GM12865 (cell line): ENCODE measurements around the gene ZNF687.

Experiments
- DNase-seq: peaks from one replicate; pipeline ENCODE4 v3.0.0; 2010; ENCODE audit warnings: low read depth
- H3K4me3 ChIP-seq: 2 replicates; pipeline ENCODE4 v1.5.1; 2011; ENCODE audit warnings: mild to moderate bottlenecking, low read depth, low read length, control low read depth
- CTCF ChIP-seq: IDR thresholded peaks from 2 replicates; pipeline ENCODE4 v1.5.1; 2011; ENCODE audit warnings: low read length, control low read depth, low read depth, inconsistent platforms; ENCODE audit not compliant: insufficient read depth; ENCODE audit errors: missing control alignments

Gene ZNF687

GRCh38 chr1:151326619-151327222 lies 44.6 kb downstream of the ZNF687 start:
- peak overlapping the region; percentile 100 for H3K4me3 ChIP-seq
- no peak for TF ChIP-seq CTCF
- peak; percentile 72 for DNase-seq

GRCh38 chr1:151327223-151327902 lies 45.3 kb downstream of the ZNF687 start, which contains the start of gene PI4KB:
PI4KB (minus strand) TSS chr1:151327416; CDS start chr1:151316481, 10,935 bp downstream.
- TF ChIP-seq CTCF = no peak
- H3K4me3 ChIP-seq = peak within 1 kb of the TSS; percentile 100
- peak; percentile 98 for DNase-seq

- TF ChIP-seq CTCF = no peak
- H3K4me3 ChIP-seq = peak overlapping the region; percentile 100
- no peak for DNase-seq
These were observed 46.0 kb downstream of the ZNF687 start for GRCh38 chr1:151327903-151328674.

- H3K4me3 ChIP-seq = no peak overlapping the region
- no peak for TF ChIP-seq CTCF
- no peak for DNase-seq
These were observed 52.7 kb downstream of the ZNF687 start for GRCh38 chr1:151334822-151335221.

- no peak overlapping the region for H3K4me3 ChIP-seq
- no peak for TF ChIP-seq CTCF
- no peak for DNase-seq
These were observed 54.5 kb downstream of the ZNF687 start for GRCh38 chr1:151336556-151336955.

GRCh38 chr1:151340870-151341754 lies 59.0 kb downstream of the ZNF687 start:
- peak; percentile 61 for TF ChIP-seq CTCF
- no peak overlapping the region for H3K4me3 ChIP-seq
- peak; percentile 76 for DNase-seq
